ENCODE results near the gene RBL2. TPM values are rescaled to one million over a fixed set of nuclear protein-coding genes. Genes with fewer than 3 reads are reported as not detected.
"Not testable (repeated sequence)": the region's sequence is repeated elsewhere in the genome, so short reads cannot be mapped to it uniquely, and the experiment has no call there.

The RBL2 gene
- total and polyA plus RNA-seq, 9 of the 15 experiments (the other 6 are each of a cell fraction or from before 2014, with no cell fraction given), result 7.8 to 76.3 (median 28.5) TPM

DNA sequence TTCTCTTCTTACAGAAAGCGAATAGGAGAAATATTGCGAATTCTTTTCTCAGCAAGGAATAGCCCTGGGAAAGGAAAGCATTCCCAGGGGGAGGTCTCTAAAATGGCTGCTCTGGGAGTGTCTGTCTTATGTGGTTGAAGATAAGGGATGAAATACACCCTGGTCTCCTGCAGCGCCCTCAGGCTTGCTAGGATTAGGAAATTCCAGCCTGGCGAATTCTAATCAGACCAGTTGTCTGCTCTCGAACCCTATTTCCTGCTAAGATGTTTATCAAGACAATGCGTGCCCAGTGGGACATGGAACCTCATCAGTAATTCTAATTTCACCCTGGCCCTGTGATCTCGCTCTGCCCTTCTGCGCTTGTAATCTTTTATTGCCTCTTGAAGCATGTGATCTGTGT, 49.7 kb upstream of the RBL2 start:
- BruUV-seq (replicated peaks); H3K9me1 ChIP-seq (ENCODE audit: control insufficient read depth, insufficient read depth, low read length); CTCF ChIA-PET (ENCODE audit: low intra/inter-chr PET ratio); H3K4me3 ChIP-seq; intact Hi-C loops (cut with micrococcal nuclease); H2AFZ ChIP-seq (ENCODE audit: low read depth, low read length); H3K9ac ChIP-seq (ENCODE audit: insufficient read depth in 1 of 2, low read depth in 2 of 2, low read length in 2 of 2); ATAC-seq; H3K4me2 ChIP-seq (ENCODE audit: insufficient read depth, low read length); FAIRE-seq; H3K9me3 ChIP-seq (replicated peaks; ENCODE audit: control insufficient read depth, insufficient read depth, low read depth, low read length); H3K27me3 ChIP-seq (ENCODE audit: control insufficient read depth in 2 of 2, insufficient read depth in 2 of 2, low read length in 2 of 2); H3K36me3 ChIP-seq (ENCODE audit: control insufficient read depth, insufficient read depth, low read length); H3K79me2 ChIP-seq (ENCODE audit: control insufficient read depth, insufficient read depth, low read length); H4K20me1 ChIP-seq (replicated peaks; ENCODE audit: control insufficient read depth, insufficient read depth, low read length); POLR2A ChIA-PET; H3K4me1 ChIP-seq (replicated peaks in 1 of 2; ENCODE audit: control insufficient read depth in 2 of 2, insufficient read depth in 2 of 2, low read length in 2 of 2); DNase-seq (ENCODE audit: extremely low read depth in 1 of 4, low spot score in 3 of 4); in situ Hi-C loops (cut with MboI); H3K27ac ChIP-seq (ENCODE audit: extremely low read depth, low read depth, low read length): not testable (repeated sequence)
- TF ChIP-seq TRIM28 (IDR thresholded peaks at IDR 0.05), result peak; percentile 77; the same call in 1 of the 2 replicates
- WGBS (ENCODE audit: insufficient coverage, low coverage, missing lambda C conversion rate), result 6% methylated on average over 8 of the region's 8 CpGs

DNA sequence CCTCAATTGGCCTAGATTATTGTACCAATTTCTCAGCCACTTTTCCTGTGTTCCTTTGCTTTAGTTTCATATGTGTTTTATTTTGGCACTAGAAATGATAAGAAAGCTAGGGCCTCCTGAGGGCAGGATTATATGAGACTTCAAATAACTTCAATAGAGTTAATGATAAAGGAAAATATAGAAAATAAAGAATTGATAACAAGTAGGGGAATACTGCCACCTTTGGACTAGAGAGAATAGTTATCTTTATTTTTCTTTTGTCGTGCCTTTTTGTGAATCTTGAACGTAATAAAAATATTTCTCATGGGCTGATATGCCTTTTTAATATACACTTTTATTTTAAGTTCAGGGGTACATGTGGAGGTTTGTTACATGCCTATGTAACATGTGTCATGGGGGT, 29.3 kb upstream of the RBL2 start:
- WGBS (ENCODE audit: insufficient coverage, low coverage, missing lambda C conversion rate), result 0% methylated on average over 2 of the region's 2 CpGs
- TF ChIP-seq, protein P1, sequence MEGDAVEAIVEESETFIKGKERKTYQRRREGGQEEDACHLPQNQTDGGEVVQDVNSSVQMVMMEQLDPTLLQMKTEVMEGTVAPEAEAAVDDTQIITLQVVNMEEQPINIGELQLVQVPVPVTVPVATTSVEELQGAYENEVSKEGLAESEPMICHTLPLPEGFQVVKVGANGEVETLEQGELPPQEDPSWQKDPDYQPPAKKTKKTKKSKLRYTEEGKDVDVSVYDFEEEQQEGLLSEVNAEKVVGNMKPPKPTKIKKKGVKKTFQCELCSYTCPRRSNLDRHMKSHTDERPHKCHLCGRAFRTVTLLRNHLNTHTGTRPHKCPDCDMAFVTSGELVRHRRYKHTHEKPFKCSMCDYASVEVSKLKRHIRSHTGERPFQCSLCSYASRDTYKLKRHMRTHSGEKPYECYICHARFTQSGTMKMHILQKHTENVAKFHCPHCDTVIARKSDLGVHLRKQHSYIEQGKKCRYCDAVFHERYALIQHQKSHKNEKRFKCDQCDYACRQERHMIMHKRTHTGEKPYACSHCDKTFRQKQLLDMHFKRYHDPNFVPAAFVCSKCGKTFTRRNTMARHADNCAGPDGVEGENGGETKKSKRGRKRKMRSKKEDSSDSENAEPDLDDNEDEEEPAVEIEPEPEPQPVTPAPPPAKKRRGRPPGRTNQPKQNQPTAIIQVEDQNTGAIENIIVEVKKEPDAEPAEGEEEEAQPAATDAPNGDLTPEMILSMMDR (IDR thresholded peaks at IDR 0.05 in 2 of 3, conservative IDR thresholded peaks at IDR 0.05 in 1 of 3; ENCODE audit: insufficient read depth in 2 of 3, low read depth in 1 of 3, low read length in 3 of 3), result peak in 1 of 3 experiments; percentile 22; a peak in 1 of 6 replicates
- TF ChIP-seq RBFOX2 (IDR thresholded peaks at IDR 0.05; ENCODE audit: low read depth, low read length), result no peak
- TF ChIP-seq RAD21 (CRISPR knock-in tag; conservative IDR thresholded peaks at IDR 0.05 in 1 of 2, IDR thresholded peaks at IDR 0.05 in 1 of 2), result peak in 1 of 2 experiments; percentile 27; a peak in 1 of 4 replicates

More for the DNA sequence above, 29.3 kb upstream of the RBL2 start:
- no peak overlapping the region for H3K4me2 ChIP-seq (ENCODE audit: insufficient read depth, low read length)
- ATAC-seq, result no peak
- H4K20me1 ChIP-seq (replicated peaks; ENCODE audit: control insufficient read depth, insufficient read depth, low read length), result no peaks in the 10 kb centered on the region
- H3K9ac ChIP-seq (ENCODE audit: insufficient read depth in 1 of 2, low read depth in 2 of 2, low read length in 2 of 2), result no peak overlapping the region
- no peaks in the 10 kb centered on the region for H3K4me1 ChIP-seq (replicated peaks in 1 of 2; ENCODE audit: control insufficient read depth in 2 of 2, insufficient read depth in 2 of 2, low read length in 2 of 2)
- H2AFZ ChIP-seq (ENCODE audit: low read depth, low read length), result no peak overlapping the region
- no peaks in the 10 kb centered on the region for H3K9me3 ChIP-seq (replicated peaks; ENCODE audit: control insufficient read depth, insufficient read depth, low read depth, low read length)
- no peak overlapping the region for H3K27ac ChIP-seq (ENCODE audit: extremely low read depth, low read depth, low read length)
- intact Hi-C loops (cut with micrococcal nuclease), result no loop called here
- H3K4me3 ChIP-seq, result no peak overlapping the region
- FAIRE-seq, result no peak
- POLR2A ChIA-PET, result no interaction called here
- H3K9me1 ChIP-seq (ENCODE audit: control insufficient read depth, insufficient read depth, low read length), result no peaks in the 10 kb centered on the region
- H3K27me3 ChIP-seq (ENCODE audit: control insufficient read depth in 2 of 2, insufficient read depth in 2 of 2, low read length in 2 of 2), result no peaks in the 10 kb centered on the region; a peak in 1 of 5 replicates
- H3K36me3 ChIP-seq (ENCODE audit: control insufficient read depth, insufficient read depth, low read length), result no peaks in the 10 kb centered on the region
- no TSS peak for BruUV-seq (replicated peaks)
- in situ Hi-C loops (cut with MboI), result no loop called here
- no peaks in the 10 kb centered on the region for H3K79me2 ChIP-seq (ENCODE audit: control insufficient read depth, insufficient read depth, low read length)
- CTCF ChIA-PET (ENCODE audit: low intra/inter-chr PET ratio), result no interaction called here
- no peak for DNase-seq (ENCODE audit: extremely low read depth in 1 of 4, low spot score in 3 of 4)
